CD4-positive, alpha-beta T cell treated with Interleukin-4 for 4 hours (primary cell): ENCODE data around the gene AATK.

Experiments used
- DNase-seq: peaks from one replicate; pipeline ENCODE4 v3.0.0-alpha.2; 2020

Gene AATK

DNA sequence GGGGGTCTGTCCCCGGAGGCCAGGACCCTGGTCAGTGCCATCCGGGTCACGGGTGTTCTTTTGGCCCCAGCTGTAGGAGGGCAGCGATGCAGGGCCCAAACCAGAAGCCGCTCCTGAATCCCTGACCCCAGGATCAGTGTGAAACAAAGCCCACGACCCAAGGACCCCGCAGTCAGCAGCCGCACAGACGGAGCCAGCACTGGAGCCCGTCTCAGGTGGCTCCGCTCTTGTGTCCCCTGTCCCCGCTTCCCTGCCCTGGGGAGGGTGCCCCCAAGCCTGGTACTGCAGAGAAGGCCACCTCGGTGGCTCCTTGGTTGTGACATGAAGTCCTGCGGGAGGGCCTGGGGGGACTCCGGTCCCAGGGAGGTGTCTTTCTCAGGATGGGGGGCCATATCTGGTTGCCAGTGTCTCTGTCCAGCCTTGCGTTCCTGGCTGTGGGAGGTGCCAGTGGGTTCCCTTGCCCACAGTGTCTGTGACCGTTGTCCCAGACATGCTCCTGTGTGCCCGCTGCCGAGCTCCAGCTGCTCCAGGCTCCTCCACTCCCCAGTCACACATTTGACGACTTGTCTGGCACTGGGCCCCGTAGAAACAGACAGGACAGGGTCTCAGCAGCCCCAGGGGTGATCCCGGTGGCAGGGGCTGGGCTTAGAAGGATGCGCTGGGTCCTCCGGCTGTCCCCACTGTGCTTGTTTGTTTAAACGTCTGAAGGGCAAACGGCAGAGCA lies 97.4 kb downstream of the AATK start:
- no peak for DNase-seq

- no peak for DNase-seq
Measured at GRCh38 chr17:81067391-81067811, 98.6 kb downstream of the AATK start.
